Stimulated activated CD4-positive, alpha-beta T cell treated with anti-CD3 and anti-CD28 coated beads, Interleukin-1b, Interleukin-23, amount 100 ng/mL, for 1 hour (primary cell): ENCODE data around the gene GNB1L.
A peak's percentile ranks its signal among the peaks of the same experiment; 100 is the strongest.

Source experiments
- DNase-seq, 2 donors: peaks; one replicate each; pipeline ENCODE4 v3.0.0-alpha.2; 2020; ENCODE audit warnings: low read depth in 2 of 2

GNB1L gene

GRCh38 chr22:19854778-19855503 is at the start of gene GNB1L, which contains the start of gene RTL10:
Gene GNB1L, minus strand, starts transcription at chr22:19854874. Its CDS starts 33,519 bp downstream, at chr22:19821355.
Gene RTL10, minus strand, starts transcription at chr22:19854874. Its CDS starts 2,613 bp downstream, at chr22:19852261.
- peak; percentile 90 for DNase-seq

GRCh38 chr22:19904174-19904856 is 49.6 kb upstream of the GNB1L start:
- DNase-seq, result no peak

GRCh38 chr22:19903513-19903912 is 48.8 kb upstream of the GNB1L start:
- DNase-seq, result no peak

- no peak for DNase-seq
These were observed 48.4 kb upstream of the GNB1L start for GRCh38 chr22:19903031-19903430.

- DNase-seq, result no peak
These were observed 47.6 kb upstream of the GNB1L start for GRCh38 chr22:19902245-19902715.

- DNase-seq, result no peak
These were observed 47.0 kb upstream of the GNB1L start for GRCh38 chr22:19901577-19902244.

- no peak for DNase-seq
These were observed 46.2 kb upstream of the GNB1L start for GRCh38 chr22:19900707-19901436.

- no peak for DNase-seq
These were observed 44.3 kb upstream of the GNB1L start for GRCh38 chr22:19898831-19899567.

GRCh38 chr22:19898145-19898544 is 43.5 kb upstream of the GNB1L start:
- no peak for DNase-seq

- DNase-seq, result no peak
These were observed 43.1 kb upstream of the GNB1L start for GRCh38 chr22:19897726-19898125.

GRCh38 chr22:19896665-19897355 is 42.1 kb upstream of the GNB1L start:
- no peak for DNase-seq

GRCh38 chr22:19895160-19895849 is 40.6 kb upstream of the GNB1L start:
- no peak for DNase-seq

GRCh38 chr22:19893363-19893762 is 38.7 kb upstream of the GNB1L start:
- DNase-seq, result no peak

GRCh38 chr22:19892925-19893324 is 38.3 kb upstream of the GNB1L start:
- DNase-seq, result no peak

GRCh38 chr22:19892257-19892879 is 37.7 kb upstream of the GNB1L start:
- peak in 1 of 2 donors; percentile 26 for DNase-seq

- peak; percentile 63 to 66 for DNase-seq
These were observed 36.9 kb upstream of the GNB1L start for GRCh38 chr22:19891317-19892256.

GRCh38 chr22:19890502-19891316 is 36.0 kb upstream of the GNB1L start:
- no peak for DNase-seq
